Bronchial epithelial cell (primary cell): ENCODE measurements around the gene ACKR4. TPM values are rescaled to one million over a fixed set of nuclear protein-coding genes. Genes with fewer than 3 reads are reported as not detected.

Experiments
- DNase-seq: peaks from one replicate; pipeline ENCODE4 v3.0.0-alpha.2; 2010; ENCODE audit warnings: low read depth
- FAIRE-seq: peaks from 2 replicates; lab custom pipeline; 2011; peaks lifted over from hg19 to GRCh38; lab: Jason Lieb, UNC
- H3K27me3 ChIP-seq: 2 replicates; pipeline ENCODE4 v1.5.1; 2011; ENCODE audit warnings: low read length; ENCODE audit not compliant: control insufficient read depth, insufficient read depth
- H3K36me3 ChIP-seq: 2 replicates; pipeline ENCODE4 v1.5.1; 2011; ENCODE audit warnings: low read length; ENCODE audit not compliant: control insufficient read depth, insufficient read depth
- H3K4me3 ChIP-seq: 2 replicates; pipeline ENCODE4 v1.5.1; 2011; ENCODE audit warnings: mild to moderate bottlenecking, low read depth, low read length, control low read depth
- CTCF ChIP-seq: IDR thresholded peaks from 2 replicates; pipeline ENCODE4 v1.5.1; 2011; ENCODE audit warnings: mild to moderate bottlenecking, moderate library complexity, low read length, control low read depth, inconsistent platforms; ENCODE audit not compliant: insufficient read depth, severe bottlenecking
- total RNA-seq: library from RNA; depleted of rRNA; stranded (reverse); fragments of >200 nt; gene quantifications from 2 replicates; pipeline ENCODE4 v1.2.1, GENCODE V29; 2014

Gene ACKR4
- total RNA-seq, 1 donor from 2014 or later, result under 0.01 TPM

GRCh38 chr3:132645058-132645457 is 48.0 kb downstream of the ACKR4 start:
- DNase-seq (peak; percentile 56), FAIRE-seq (no peak)
- Histone ChIP-seq H3K4me3 (no peak overlapping the region), H3K36me3 (no peaks in the 10 kb centered on the region), H3K27me3 (no peaks in the 10 kb centered on the region)
- no peak for TF ChIP-seq CTCF

- H3K27me3 ChIP-seq, result no peaks in the 10 kb centered on the region
- no peak for FAIRE-seq
Measured at GRCh38 chr3:132650153-132650552, 53.1 kb downstream of the ACKR4 start.

More at GRCh38 chr3:132650153-132650552, 53.1 kb downstream of the ACKR4 start:
- no peak overlapping the region for H3K4me3 ChIP-seq
- no peak for DNase-seq
- no peaks in the 10 kb centered on the region for H3K36me3 ChIP-seq
- TF ChIP-seq CTCF, result no peak

Other genes starting within 250 kb of the ACKR4 start
- gene DNAJC13, start 179.8 kb upstream of the ACKR4 start, total RNA-seq, result 34.2 and 37.8 TPM in 2 replicates
- gene ACAD11, start 62.5 kb downstream of the ACKR4 start, total RNA-seq, result 27.4 and 39.3 TPM in 2 replicates
- 29.3 and 30.3 TPM in 2 replicates for gene UBA5, start 63.1 kb downstream of the ACKR4 start, total RNA-seq
- gene NPHP3, start 125.1 kb downstream of the ACKR4 start, total RNA-seq, result 10.1 and 11.3 TPM in 2 replicates